ENCODE measurements around the gene NSA2. TPM values are rescaled to one million over a fixed set of nuclear protein-coding genes. Genes with fewer than 3 reads are reported as not detected.

Gene NSA2
- total and polyA plus RNA-seq, 2 of the 13 experiments (the other 11 are each of a cell fraction or from before 2014, with no cell fraction given) = 33.0 to 101 TPM

DNA sequence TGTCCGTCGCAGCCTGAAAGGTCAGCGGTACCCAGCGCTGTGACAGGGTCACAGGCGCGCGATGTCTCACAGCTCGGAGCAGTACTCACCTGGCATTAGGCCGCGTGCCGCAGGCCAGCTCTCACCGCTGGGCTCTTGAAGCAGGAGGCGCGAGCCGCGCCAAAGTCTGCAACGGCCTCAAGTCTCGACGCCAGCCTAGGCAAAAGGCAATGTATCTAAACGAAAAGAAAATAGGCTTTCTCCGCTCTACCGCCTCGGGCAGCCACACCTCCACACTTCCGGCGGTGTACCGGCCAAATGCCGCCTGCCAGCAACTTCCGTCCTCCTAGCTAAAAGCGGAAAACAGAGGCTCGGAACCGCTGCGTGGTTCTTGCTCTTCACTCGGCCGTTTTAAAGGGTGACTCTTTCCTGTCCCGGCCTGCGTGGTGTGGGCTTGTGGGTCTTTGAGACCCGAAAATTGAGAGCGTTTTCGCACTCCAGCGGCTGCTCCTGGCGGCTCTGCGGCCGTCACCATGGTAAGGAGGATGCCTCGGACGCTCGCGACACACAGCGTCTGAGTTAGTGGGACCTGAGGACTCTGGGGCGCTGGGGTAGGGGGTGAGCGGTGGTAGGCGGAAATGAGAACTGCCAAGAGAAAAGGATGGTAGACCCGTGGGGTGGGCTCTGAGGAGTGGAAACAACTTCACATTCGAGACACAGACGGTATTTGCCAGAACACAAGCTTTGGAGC, at the start of gene NSA2, which contains the start of gene GFM2 (continued):
- TF ChIP-seq ZNF770 (CRISPR knock-in tag; IDR thresholded peaks at IDR 0.05) (peak; percentile 41; the same call in 1 of the 2 replicates), TGIF2 (CRISPR knock-in tag; IDR thresholded peaks at IDR 0.05) (no peak; the same call in 1 of the 2 replicates), AHR (CRISPR knock-in tag; IDR thresholded peaks at IDR 0.05) (peak; percentile 58; the same call in 1 of the 2 replicates), PLRG1 (conservative IDR thresholded peaks at IDR 0.05) (no peak), RFX5 (IDR thresholded peaks at IDR 0.05; ENCODE audit: low read depth, low read length) (peak; percentile 48; the same call in 1 of the 2 replicates), CHD2 (IDR thresholded peaks at IDR 0.05; ENCODE audit: low read depth, low read length) (peak; percentile 56; the same call in 1 of the 2 replicates), HMG20A (CRISPR knock-in tag; IDR thresholded peaks at IDR 0.05; ENCODE audit: borderline replicate concordance) (no peak), KDM2A (CRISPR knock-in tag; IDR thresholded peaks at IDR 0.05; ENCODE audit: borderline replicate concordance, low read depth) (peak; percentile 93; the same call in 1 of the 2 replicates), ZFX (CRISPR knock-in tag; IDR thresholded peaks at IDR 0.05; ENCODE audit: low read depth) (peak; percentile 89), ZBTB7B (CRISPR knock-in tag; IDR thresholded peaks at IDR 0.05) (no peak), ZNF101 (CRISPR knock-in tag; IDR thresholded peaks at IDR 0.05; ENCODE audit: borderline replicate concordance, low read depth) (no peak), ZNF792 (CRISPR knock-in tag; IDR thresholded peaks at IDR 0.05) (peak; percentile 92), ZNF782 (CRISPR knock-in tag; IDR thresholded peaks at IDR 0.05; ENCODE audit: borderline replicate concordance) (peak; percentile 55; the same call in 1 of the 2 replicates), MAX (IDR thresholded peaks at IDR 0.05) (peak; percentile 88), ZNF879 (CRISPR knock-in tag; IDR thresholded peaks at IDR 0.05) (peak; percentile 62; the same call in 1 of the 2 replicates), ZNF225 (CRISPR knock-in tag; IDR thresholded peaks at IDR 0.05) (peak; percentile 87; the same call in 1 of the 2 replicates), ZNF367 (CRISPR knock-in tag; IDR thresholded peaks at IDR 0.05; ENCODE audit: borderline replicate concordance) (peak; percentile 67; the same call in 1 of the 2 replicates)
- TF ChIP-seq, protein P1, sequence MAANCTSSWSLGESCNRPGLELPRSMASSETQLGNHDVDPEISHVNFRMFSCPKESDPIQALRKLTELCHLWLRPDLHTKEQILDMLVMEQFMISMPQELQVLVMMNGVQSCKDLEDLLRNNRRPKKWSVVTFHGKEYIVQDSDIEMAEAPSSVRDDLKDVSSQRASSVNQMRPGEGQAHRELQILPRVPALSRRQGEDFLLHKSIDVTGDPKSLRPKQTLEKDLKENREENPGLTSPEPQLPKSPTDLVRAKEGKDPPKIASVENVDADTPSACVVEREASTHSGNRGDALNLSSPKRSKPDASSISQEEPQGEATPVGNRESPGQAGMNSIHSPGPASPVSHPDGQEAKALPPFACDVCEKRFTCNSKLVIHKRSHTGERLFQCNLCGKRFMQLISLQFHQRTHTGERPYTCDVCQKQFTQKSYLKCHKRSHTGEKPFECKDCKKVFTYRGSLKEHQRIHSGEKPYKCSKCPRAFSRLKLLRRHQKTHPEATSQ (CRISPR knock-in tag; IDR thresholded peaks at IDR 0.05; ENCODE audit: borderline replicate concordance) = peak; percentile 95
- TF ChIP-seq, protein P2, sequence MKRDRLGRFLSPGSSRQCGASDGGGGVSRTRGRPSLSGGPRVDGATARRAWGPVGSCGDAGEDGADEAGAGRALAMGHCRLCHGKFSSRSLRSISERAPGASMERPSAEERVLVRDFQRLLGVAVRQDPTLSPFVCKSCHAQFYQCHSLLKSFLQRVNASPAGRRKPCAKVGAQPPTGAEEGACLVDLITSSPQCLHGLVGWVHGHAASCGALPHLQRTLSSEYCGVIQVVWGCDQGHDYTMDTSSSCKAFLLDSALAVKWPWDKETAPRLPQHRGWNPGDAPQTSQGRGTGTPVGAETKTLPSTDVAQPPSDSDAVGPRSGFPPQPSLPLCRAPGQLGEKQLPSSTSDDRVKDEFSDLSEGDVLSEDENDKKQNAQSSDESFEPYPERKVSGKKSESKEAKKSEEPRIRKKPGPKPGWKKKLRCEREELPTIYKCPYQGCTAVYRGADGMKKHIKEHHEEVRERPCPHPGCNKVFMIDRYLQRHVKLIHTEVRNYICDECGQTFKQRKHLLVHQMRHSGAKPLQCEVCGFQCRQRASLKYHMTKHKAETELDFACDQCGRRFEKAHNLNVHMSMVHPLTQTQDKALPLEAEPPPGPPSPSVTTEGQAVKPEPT (CRISPR knock-in tag; IDR thresholded peaks at IDR 0.05; ENCODE audit: low read depth) = peak; percentile 91
- TF ChIP-seq, protein P3, sequence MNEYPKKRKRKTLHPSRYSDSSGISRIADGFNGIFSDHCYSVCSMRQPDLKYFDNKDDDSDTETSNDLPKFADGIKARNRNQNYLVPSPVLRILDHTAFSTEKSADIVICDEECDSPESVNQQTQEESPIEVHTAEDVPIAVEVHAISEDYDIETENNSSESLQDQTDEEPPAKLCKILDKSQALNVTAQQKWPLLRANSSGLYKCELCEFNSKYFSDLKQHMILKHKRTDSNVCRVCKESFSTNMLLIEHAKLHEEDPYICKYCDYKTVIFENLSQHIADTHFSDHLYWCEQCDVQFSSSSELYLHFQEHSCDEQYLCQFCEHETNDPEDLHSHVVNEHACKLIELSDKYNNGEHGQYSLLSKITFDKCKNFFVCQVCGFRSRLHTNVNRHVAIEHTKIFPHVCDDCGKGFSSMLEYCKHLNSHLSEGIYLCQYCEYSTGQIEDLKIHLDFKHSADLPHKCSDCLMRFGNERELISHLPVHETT (CRISPR knock-in tag; conservative IDR thresholded peaks at IDR 0.05) = peak; percentile 64; the same call in 1 of the 2 replicates
- TF ChIP-seq, protein P4, sequence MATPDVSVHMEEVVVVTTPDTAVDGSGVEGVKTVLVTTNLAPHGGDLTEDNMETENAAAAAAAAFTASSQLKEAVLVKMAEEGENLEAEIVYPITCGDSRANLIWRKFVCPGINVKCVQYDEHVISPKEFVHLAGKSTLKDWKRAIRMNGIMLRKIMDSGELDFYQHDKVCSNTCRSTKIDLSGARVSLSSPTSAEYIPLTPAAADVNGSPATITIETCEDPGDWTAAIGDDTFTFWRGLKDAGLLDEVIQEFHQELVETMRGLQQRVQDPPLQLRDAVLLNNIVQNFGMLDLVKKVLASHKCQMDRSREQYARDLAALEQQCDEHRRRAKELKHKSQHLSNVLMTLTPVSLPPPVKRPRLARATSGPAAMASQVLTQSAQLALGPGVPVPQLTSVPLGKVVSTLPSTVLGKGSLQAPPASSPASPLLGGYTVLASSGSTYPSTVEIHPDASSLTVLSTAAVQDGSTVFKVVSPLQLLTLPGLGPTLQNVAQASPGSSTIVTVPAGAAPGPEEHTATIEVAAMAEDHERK (CRISPR knock-in tag; IDR thresholded peaks at IDR 0.05; ENCODE audit: low read depth) = no peak
